CD4-positive, CD25-positive, alpha-beta regulatory T cell (primary cell): ENCODE data around the gene DOCK8. TPM values are rescaled to one million over a fixed set of nuclear protein-coding genes. Genes with fewer than 3 reads are reported as not detected.

Source experiments
- ATAC-seq, 2 donors: fragments of 150-1000 bp; cut with Tn5 transposase; one replicate each; pipeline ENCODE4 v1.10.0; 2021; ENCODE audit warnings: low read depth in 2 of 2, moderate number of reproducible peaks in 2 of 2, moderate library complexity in 1 of 2
- DNase-seq, 3 donors: peaks; one replicate each; pipeline versions ENCODE4 v3.0.0 to v3.0.0-alpha.2; 2012 to 2022; ENCODE audit warnings: mixed read lengths in 1 of 3
- H3K27ac ChIP-seq: one replicate; pipeline ENCODE4 v1.7.0; 2013; ENCODE audit warnings: mild to moderate bottlenecking, low read length; ENCODE audit not compliant: insufficient read depth, poor library complexity, severe bottlenecking
- H3K27me3 ChIP-seq: one replicate; pipeline ENCODE4 v1.7.0; 2013; ENCODE audit warnings: low read length; ENCODE audit not compliant: control insufficient read depth, insufficient read depth
- H3K36me3 ChIP-seq: one replicate; pipeline ENCODE4 v1.7.0; 2013; ENCODE audit warnings: mild to moderate bottlenecking, low read length, moderate library complexity; ENCODE audit not compliant: control insufficient read depth, insufficient read depth
- H3K4me1 ChIP-seq: 2 replicates; pipeline ENCODE4 v1.7.0; 2013; ENCODE audit warnings: mild to moderate bottlenecking, low read length; ENCODE audit not compliant: insufficient read depth, control insufficient read depth, poor library complexity, severe bottlenecking
- H3K4me3 ChIP-seq: one replicate; pipeline ENCODE4 v1.7.0; 2013; ENCODE audit warnings: low read depth, mild to moderate bottlenecking, low read length, moderate library complexity
- H3K9me3 ChIP-seq, 2 experiments: 1 replicate in 1 of 2; 2 replicates in 1 of 2; pipeline ENCODE4 v1.7.0; 2013; ENCODE audit warnings: low read length in 2 of 2, mild to moderate bottlenecking in 1 of 2, moderate library complexity in 1 of 2; ENCODE audit not compliant: control insufficient read depth in 2 of 2
- H3K27ac Mint-ChIP-seq, 3 donors: one replicate each; pipeline ENCODE4 v1.8.0; 2020 to 2022; ENCODE audit warnings: mild to moderate bottlenecking in 3 of 3, mixed read lengths in 3 of 3, moderate library complexity in 2 of 3
- H3K27me3 Mint-ChIP-seq: one replicate; pipeline ENCODE4 v1.8.0; 2022; ENCODE audit warnings: mild to moderate bottlenecking, mixed read lengths
- H3K36me3 Mint-ChIP-seq: one replicate; pipeline ENCODE4 v1.8.0; 2020; ENCODE audit warnings: mixed read lengths
- H3K4me1 Mint-ChIP-seq, 4 donors: one replicate each; pipeline ENCODE4 v1.8.0; 2020 to 2022; ENCODE audit warnings: mixed read lengths in 4 of 4, mild to moderate bottlenecking in 1 of 4
- H3K4me3 Mint-ChIP-seq, 4 donors: one replicate each; pipeline ENCODE4 v1.8.0; 2020 to 2022; ENCODE audit warnings: mild to moderate bottlenecking in 4 of 4, mixed read lengths in 4 of 4, moderate library complexity in 3 of 4
- H3K9me3 Mint-ChIP-seq, 7 donors: one replicate each; pipeline ENCODE4 v1.8.0; 2020 to 2022; ENCODE audit warnings: mixed read lengths in 7 of 7, mild to moderate bottlenecking in 3 of 7, moderate library complexity in 2 of 7
- polyA plus RNA-seq, 4 donors: library from polyadenylated mRNA; unstranded; fragments of 300-500 nt; fragmentation: Illumina TruSeq; gene quantifications; one replicate each; pipeline ENCODE4 v1.2.3, GENCODE V29; 2021
- total RNA-seq: library from RNA; stranded (reverse); gene quantifications from one replicate; pipeline ENCODE4 v1.2.3, GENCODE V29; 2022

The DOCK8 gene
- total and polyA plus RNA-seq, 5 donors from 2014 or later: 51.8 to 219 (median 54.4) TPM

DNA sequence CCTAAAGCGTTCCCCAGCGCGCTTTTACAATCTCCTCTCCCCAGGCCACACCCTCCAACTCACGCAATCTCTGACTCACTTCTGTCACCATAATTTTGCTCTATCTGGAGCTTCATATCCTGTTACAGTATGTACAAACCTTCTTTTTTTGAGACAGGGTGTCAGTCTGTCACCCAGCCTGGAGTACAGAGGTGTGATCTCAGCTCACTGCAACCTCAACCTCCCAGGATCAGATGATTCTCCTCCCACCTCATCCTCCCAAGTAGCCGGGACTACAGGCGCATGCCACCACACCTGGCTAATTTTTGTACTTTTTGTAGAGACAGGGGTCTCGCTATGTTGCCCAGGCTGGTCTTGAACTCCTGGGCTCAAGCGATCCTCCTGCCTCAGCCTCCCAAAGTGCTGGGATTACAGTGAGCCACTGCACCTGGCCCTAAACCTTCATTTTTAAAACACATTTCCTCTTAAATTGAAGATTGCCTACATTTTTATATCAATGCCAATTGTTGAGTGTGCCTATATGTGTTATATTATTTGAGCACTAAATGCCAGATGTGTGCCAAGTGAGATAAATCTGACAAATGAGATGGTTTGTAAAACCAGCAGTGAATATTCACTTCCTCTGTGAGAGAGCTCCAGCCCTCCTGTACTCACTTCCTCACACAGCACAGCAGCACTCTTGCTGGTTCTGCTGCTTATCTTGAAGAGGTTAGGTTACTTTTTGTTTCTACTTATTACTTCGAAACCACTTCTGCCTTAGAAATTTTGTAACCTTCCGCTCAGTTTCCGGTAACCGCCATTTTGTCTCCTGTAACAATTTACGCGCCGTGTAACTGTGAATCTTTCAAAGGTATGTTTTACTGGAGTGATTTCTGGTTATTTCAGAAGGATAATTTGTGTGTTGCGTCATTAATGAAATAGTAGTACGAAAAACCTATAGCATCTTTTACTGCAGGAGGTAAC lies 57.9 kb downstream of the DOCK8 start:
- Histone ChIP-seq H3K4me1 (peaks cover 47% of the 10 kb centered on the region), H3K27me3 (no peaks in the 10 kb centered on the region), H3K27ac (peak overlapping the region; percentile 95), H3K36me3 (peaks cover 2% of the 10 kb centered on the region), H3K4me3 (peak overlapping the region; percentile 99), H3K9me3 (no peaks in the 10 kb centered on the region)
- DNase-seq (peak; percentile 68 to 94 (median 89)), ATAC-seq (peak; percentile 89)
- peak overlapping the region; percentile 92 to 99 (median 95) for H3K4me3 Mint-ChIP-seq
- H3K4me1 Mint-ChIP-seq: peaks cover 28 to 36% (median 31%) of the 10 kb centered on the region in 4 donors
- H3K36me3 Mint-ChIP-seq: peaks cover 14% of the 10 kb centered on the region
- H3K9me3 Mint-ChIP-seq: peaks cover 0 to 1% (median 0%) of the 10 kb centered on the region in 7 donors
- peak overlapping the region; percentile 97 to 98 (median 97) for H3K27ac Mint-ChIP-seq
- peaks cover 6% of the 10 kb centered on the region for H3K27me3 Mint-ChIP-seq

DNA sequence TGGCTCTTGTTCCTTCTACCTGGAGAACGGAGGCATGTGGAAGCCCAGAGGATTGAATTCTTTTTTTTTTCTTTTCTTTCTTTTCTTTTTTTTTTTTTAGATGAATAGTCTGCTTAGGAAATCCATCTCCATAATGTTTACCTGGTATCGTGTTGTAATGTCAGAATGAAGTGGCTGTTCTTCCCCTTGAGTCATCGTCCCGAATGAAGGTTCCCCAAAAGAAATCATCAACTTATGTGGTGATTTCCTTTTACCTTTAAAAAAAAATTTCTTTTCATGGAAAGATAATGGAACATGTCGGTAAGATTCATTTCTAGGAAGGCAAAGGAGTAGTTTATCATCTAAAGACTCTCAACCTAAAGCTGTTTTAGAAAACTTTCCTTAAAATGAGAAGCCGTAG lies 59.7 kb downstream of the DOCK8 start:
- Histone ChIP-seq H3K9me3 (no peaks in the 10 kb centered on the region), H3K27ac (peak overlapping the region; percentile 95), H3K36me3 (peaks cover 5% of the 10 kb centered on the region), H3K4me3 (peak overlapping the region; percentile 99), H3K4me1 (peaks cover 65% of the 10 kb centered on the region), H3K27me3 (no peaks in the 10 kb centered on the region)
- Mint-ChIP-seq H3K9me3 (no peaks in the 10 kb centered on the region), H3K27me3 (peaks cover 6% of the 10 kb centered on the region), H3K4me3 (peak overlapping the region; percentile 90 to 96 (median 93)), H3K36me3 (peaks cover 14% of the 10 kb centered on the region), H3K4me1 (peaks cover 23 to 33% (median 30%) of the 10 kb centered on the region in 4 donors), H3K27ac (peak overlapping the region; percentile 94 to 98 (median 94))
- ATAC-seq (no peak), DNase-seq (peak in 1 of 3 donors; percentile 32)

DNA sequence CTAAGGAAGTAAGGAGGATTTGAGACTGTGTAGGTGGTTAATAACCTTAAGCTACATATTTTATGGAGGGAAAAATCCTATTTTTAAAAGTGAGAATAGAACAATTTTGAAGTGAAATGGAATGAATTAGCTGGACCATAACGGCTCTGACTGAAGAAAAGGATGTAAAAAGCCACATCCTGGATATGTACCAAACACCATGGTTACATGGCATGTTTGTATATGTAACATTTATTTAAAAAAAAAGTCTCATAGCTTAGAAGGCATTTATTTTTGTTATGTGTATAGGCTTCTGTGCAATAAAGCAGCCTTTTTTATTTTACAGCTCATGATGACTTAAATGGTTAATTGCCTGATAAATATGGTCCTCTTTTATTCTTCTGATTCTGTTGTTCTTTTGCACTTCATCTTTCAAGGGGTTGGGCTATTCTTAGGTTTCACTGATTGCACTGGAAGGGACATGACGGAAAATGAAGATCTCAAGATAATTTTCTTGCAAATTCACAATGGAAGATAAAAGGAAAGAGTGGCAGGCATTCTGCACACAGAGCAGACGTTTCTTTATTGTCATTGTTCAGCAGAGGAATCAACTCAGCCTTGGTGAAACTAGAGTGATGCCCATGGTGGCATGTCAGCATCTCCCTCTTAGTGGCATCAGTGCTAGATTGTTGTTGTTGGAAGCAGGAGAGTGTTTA lies 63.1 kb downstream of the DOCK8 start:
- H3K4me3 Mint-ChIP-seq: no peak overlapping the region
- Histone ChIP-seq H3K36me3 (peaks cover 17% of the 10 kb centered on the region), H3K4me1 (peaks cover 85% of the 10 kb centered on the region), H3K9me3 (no peaks in the 10 kb centered on the region), H3K4me3 (peak overlapping the region; percentile 82), H3K27ac (peak overlapping the region; percentile 95), H3K27me3 (no peaks in the 10 kb centered on the region)
- H3K4me1 Mint-ChIP-seq: peaks cover 23 to 35% (median 34%) of the 10 kb centered on the region in 4 donors
- peaks cover 2% of the 10 kb centered on the region for H3K27me3 Mint-ChIP-seq
- H3K9me3 Mint-ChIP-seq: no peaks in the 10 kb centered on the region
- no peak overlapping the region for H3K27ac Mint-ChIP-seq
- DNase-seq (peak in 2 of 3 donors; percentile 66 to 76), ATAC-seq (peak; percentile 22 to 45)
- peaks cover 31% of the 10 kb centered on the region for H3K36me3 Mint-ChIP-seq

DNA sequence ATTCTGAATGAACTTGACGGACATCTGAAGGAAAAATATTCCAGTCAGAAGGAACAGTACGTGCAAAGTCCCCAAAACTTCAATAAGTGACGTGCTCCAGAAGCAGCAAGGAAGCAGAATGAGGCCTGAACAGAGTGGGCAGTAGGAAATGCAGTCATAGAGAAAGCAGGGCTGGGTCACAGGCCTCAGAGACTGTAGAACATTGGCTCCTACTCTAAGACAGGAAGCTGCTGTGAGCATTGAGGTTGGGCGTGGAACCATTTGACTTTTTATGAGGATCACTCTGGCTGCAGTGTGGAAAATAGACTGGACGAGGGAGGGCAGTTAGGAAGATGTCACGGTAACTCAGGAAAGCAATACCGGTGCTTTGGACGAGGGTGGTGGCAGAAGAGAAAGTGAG lies 64.0 kb downstream of the DOCK8 start:
- Histone ChIP-seq H3K27me3 (no peaks in the 10 kb centered on the region), H3K4me1 (peaks cover 94% of the 10 kb centered on the region), H3K36me3 (peaks cover 22% of the 10 kb centered on the region), H3K27ac (peak overlapping the region; percentile 95), H3K4me3 (peak overlapping the region; percentile 82), H3K9me3 (no peaks in the 10 kb centered on the region)
- Mint-ChIP-seq H3K27me3 (no peaks in the 10 kb centered on the region), H3K36me3 (peaks cover 34% of the 10 kb centered on the region), H3K9me3 (no peaks in the 10 kb centered on the region), H3K4me1 (peaks cover 21 to 43% (median 38%) of the 10 kb centered on the region in 4 donors), H3K4me3 (no peak overlapping the region), H3K27ac (no peak overlapping the region)
- ATAC-seq (peak; percentile 69 to 74), DNase-seq (peak; percentile 30 to 84 (median 42))

DNA sequence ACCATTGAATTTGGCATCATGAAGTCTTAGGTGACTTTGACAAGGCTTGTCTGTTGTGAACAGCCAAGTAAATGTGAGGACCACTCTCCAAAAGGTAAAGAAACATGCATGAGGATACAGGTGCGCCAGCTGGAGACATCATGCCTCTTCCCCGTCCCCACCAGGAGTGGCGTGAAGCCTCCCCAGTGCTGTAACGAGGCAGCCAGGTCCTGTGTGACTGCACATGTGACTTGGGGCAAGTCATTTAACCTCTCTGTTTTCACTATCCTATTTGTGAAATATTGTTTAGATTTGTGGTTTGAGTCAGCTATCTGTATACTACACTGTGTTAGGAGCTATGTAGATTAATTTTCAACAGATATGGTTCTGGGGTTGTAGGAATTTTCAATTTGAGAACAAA lies 65.0 kb downstream of the DOCK8 start:
- Histone ChIP-seq H3K4me1 (peaks cover 95% of the 10 kb centered on the region), H3K27me3 (no peaks in the 10 kb centered on the region), H3K36me3 (peaks cover 31% of the 10 kb centered on the region), H3K9me3 (no peaks in the 10 kb centered on the region), H3K27ac (peak overlapping the region; percentile 95), H3K4me3 (peak overlapping the region; percentile 82)
- Mint-ChIP-seq H3K4me3 (peak overlapping the region in 1 of 4 donors; percentile 14), H3K27me3 (no peaks in the 10 kb centered on the region), H3K9me3 (no peaks in the 10 kb centered on the region), H3K4me1 (peaks cover 29 to 53% (median 48%) of the 10 kb centered on the region in 4 donors), H3K36me3 (peaks cover 36% of the 10 kb centered on the region), H3K27ac (no peak overlapping the region)
- no peak for DNase-seq
- ATAC-seq: no peak

DNA sequence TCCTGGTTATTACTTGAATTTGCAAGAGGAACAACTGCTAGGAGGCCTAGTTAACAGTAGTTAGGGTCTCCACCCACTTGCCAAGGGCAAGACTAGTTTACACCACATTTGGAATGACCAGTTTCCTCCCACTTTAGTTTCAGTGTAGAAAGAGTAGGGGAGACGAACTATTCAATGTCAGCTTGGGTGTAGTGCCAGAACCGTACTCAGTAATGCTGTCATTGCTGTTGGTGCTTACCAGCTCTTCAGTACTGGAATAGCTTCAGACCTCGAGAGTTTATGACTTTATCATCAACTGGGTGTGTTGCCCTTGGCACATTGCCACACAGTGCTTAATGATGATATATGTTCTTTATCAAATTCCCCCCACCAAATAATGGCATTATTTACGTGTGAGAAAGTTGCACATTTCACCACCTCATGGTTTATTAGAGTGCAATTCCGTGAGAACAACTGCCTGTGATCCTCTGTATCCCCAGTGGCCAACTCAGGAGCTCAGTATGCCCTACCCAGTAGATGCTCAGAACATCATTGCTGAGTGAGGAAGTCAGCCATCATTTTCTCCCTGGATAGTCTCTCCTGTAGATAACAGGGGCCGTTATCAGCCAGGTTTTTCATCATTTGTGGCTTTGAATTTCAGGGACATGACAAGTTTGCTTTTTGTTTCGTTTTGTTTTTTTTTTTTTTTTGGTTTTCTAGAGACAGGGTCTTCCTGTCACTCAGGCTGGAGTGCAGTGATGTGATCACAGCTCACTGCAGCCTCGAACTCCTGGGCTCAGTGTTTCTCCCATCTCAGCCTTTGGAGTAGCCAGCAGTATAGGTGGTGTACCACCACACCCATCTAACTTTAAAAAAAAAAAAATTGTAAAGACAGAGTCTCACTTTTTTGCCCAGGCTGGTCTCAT lies 67.3 kb downstream of the DOCK8 start:
- peak overlapping the region; percentile 92 to 96 (median 94) for H3K27ac Mint-ChIP-seq

More for the DNA sequence above, 67.3 kb downstream of the DOCK8 start:
- no peaks in the 10 kb centered on the region for H3K27me3 Mint-ChIP-seq
- peak overlapping the region; percentile 82 to 90 (median 84) for H3K4me3 Mint-ChIP-seq
- H3K4me1 Mint-ChIP-seq: peaks cover 32 to 57% (median 52%) of the 10 kb centered on the region in 4 donors
- peaks cover 83% of the 10 kb centered on the region for H3K4me1 ChIP-seq
- H3K9me3 Mint-ChIP-seq: no peaks in the 10 kb centered on the region
- H3K27me3 ChIP-seq: no peaks in the 10 kb centered on the region
- peaks cover 53% of the 10 kb centered on the region for H3K36me3 ChIP-seq
- ATAC-seq (peak; percentile 25 to 29), DNase-seq (peak in 2 of 3 donors; percentile 32 to 45)
- H3K4me3 ChIP-seq: peak overlapping the region; percentile 81
- peak overlapping the region; percentile 68 for H3K27ac ChIP-seq
- H3K9me3 ChIP-seq: no peaks in the 10 kb centered on the region
- H3K36me3 Mint-ChIP-seq: peaks cover 48% of the 10 kb centered on the region
